ENCODE measurements around the gene PTPRN2. TPM values are rescaled to one million over a fixed set of nuclear protein-coding genes. Genes with fewer than 3 reads are reported as not detected.

PTPRN2 gene
- total and polyA plus RNA-seq, 2 donors from 2014 or later, result 4.8 to 6.2 TPM

DNA sequence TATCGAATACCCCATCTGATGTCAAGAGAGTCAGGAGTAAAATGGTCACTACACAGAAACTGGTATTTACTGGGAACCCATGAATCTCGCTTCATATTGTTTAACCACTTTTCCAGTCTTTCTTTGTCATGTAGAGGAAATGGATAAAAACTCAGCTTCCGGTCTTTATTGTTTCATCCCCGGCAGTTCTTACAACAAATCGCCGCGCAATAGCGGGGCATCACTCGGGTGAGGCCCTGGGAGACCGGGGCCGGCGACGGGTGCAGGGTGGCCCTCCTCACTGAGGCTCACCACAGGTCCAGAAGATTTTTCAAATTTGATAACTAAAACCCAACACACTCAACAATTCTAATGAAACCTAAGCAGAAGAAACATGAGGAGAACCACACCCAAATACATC lies 35.6 kb upstream of the PTPRN2 start:
- TF ChIP-seq, protein P1, sequence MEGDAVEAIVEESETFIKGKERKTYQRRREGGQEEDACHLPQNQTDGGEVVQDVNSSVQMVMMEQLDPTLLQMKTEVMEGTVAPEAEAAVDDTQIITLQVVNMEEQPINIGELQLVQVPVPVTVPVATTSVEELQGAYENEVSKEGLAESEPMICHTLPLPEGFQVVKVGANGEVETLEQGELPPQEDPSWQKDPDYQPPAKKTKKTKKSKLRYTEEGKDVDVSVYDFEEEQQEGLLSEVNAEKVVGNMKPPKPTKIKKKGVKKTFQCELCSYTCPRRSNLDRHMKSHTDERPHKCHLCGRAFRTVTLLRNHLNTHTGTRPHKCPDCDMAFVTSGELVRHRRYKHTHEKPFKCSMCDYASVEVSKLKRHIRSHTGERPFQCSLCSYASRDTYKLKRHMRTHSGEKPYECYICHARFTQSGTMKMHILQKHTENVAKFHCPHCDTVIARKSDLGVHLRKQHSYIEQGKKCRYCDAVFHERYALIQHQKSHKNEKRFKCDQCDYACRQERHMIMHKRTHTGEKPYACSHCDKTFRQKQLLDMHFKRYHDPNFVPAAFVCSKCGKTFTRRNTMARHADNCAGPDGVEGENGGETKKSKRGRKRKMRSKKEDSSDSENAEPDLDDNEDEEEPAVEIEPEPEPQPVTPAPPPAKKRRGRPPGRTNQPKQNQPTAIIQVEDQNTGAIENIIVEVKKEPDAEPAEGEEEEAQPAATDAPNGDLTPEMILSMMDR (IDR thresholded peaks at IDR 0.05; ENCODE audit: borderline replicate concordance, extremely low read depth, insufficient read depth), result no peak
- H3K27me3 ChIP-seq (ENCODE audit: control insufficient read depth, insufficient read depth, low read length), result no peaks in the 10 kb centered on the region
- intact Hi-C loops (cut with DNase I), result no loop called here
- no peaks in the 10 kb centered on the region for H3K36me3 ChIP-seq (ENCODE audit: control insufficient read depth in 2 of 3, insufficient read depth in 3 of 3, low read length in 3 of 3)
- H3K4me1 ChIP-seq (ENCODE audit: control insufficient read depth in 2 of 3, insufficient read depth in 2 of 3, low read depth in 1 of 3, low read length in 3 of 3), result no peaks in the 10 kb centered on the region
- H3K9me3 ChIP-seq (ENCODE audit: control insufficient read depth in 2 of 3, insufficient read depth in 1 of 3, low read length in 3 of 3), result no peaks in the 10 kb centered on the region
- DNase-seq (no peak), FAIRE-seq (no peak)
- no peak overlapping the region for H3K4me3 ChIP-seq (ENCODE audit: low read length in 3 of 3)
- H3K9ac ChIP-seq (ENCODE audit: low read length in 3 of 3), result no peak overlapping the region
- no peak overlapping the region for H3K27ac ChIP-seq (ENCODE audit: low read depth in 2 of 2, low read length in 2 of 2)

DNA sequence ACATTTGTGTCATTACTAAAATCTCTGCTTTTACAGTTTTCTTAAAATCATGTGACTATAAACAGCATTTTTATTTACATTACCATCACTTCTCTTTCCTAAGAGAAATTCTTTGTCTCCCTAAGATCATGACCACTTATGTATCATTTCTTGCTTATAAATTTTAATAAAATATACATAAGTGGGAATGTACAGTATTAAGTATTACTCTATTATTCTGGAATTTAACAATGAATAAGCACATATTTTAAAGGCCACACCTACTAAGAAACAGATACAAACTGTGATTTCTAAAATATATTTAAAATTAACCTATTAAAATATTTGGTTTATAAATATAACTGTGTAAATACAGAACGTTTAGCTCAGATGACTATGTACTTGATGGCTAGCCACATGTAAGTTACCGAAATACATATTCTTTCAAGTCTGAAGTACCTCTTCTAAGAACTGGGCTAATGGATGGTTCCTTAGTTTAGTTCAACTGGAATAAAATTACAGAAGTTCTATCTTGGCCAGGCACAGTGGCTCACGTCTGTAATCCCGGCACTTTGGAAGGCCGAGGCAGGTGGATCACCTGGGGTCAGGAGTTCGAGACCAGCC lies 33.3 kb upstream of the PTPRN2 start:
- intact Hi-C loops (cut with DNase I), result no loop called here
- Histone ChIP-seq H3K27ac (ENCODE audit: low read depth in 2 of 2, low read length in 2 of 2) (no peak overlapping the region), H3K9me3 (ENCODE audit: control insufficient read depth in 2 of 3, insufficient read depth in 1 of 3, low read length in 3 of 3) (no peaks in the 10 kb centered on the region), H3K9ac (ENCODE audit: low read length in 3 of 3) (no peak overlapping the region), H3K4me1 (ENCODE audit: control insufficient read depth in 2 of 3, insufficient read depth in 2 of 3, low read depth in 1 of 3, low read length in 3 of 3) (no peaks in the 10 kb centered on the region), H3K4me3 (ENCODE audit: low read length in 3 of 3) (no peak overlapping the region), H3K36me3 (ENCODE audit: control insufficient read depth in 2 of 3, insufficient read depth in 3 of 3, low read length in 3 of 3) (no peaks in the 10 kb centered on the region), H3K27me3 (ENCODE audit: control insufficient read depth, insufficient read depth, low read length) (no peaks in the 10 kb centered on the region)
- TF ChIP-seq, protein P1 (IDR thresholded peaks at IDR 0.05; ENCODE audit: borderline replicate concordance, extremely low read depth, insufficient read depth), result no peak
- peak; percentile 75 for FAIRE-seq
- DNase-seq, result no peak

DNA sequence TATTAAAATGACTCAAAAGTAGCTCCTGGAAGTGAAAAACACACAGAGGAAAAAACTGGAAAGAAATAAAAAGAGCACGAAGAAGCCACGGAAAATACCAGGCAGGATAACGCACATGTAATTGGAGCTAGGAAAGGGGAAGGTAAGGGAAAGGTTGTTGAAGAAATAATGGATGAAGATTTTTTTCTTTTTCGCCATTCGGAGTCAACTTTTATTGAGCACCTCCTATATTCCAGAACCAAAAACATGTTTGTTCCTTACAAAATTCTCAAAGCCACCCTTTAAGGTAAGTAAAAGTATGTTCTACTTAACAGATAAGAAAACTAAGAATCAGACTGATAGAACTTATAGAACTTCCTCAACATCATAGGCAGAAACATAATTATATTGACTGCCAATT lies 32.8 kb upstream of the PTPRN2 start:
- TF ChIP-seq, protein P1 (IDR thresholded peaks at IDR 0.05; ENCODE audit: borderline replicate concordance, extremely low read depth, insufficient read depth), result no peak
- Histone ChIP-seq H3K4me3 (ENCODE audit: low read length in 3 of 3) (no peak overlapping the region), H3K27me3 (ENCODE audit: control insufficient read depth, insufficient read depth, low read length) (no peaks in the 10 kb centered on the region), H3K27ac (ENCODE audit: low read depth in 2 of 2, low read length in 2 of 2) (no peak overlapping the region), H3K9ac (ENCODE audit: low read length in 3 of 3) (no peak overlapping the region), H3K36me3 (ENCODE audit: control insufficient read depth in 2 of 3, insufficient read depth in 3 of 3, low read length in 3 of 3) (no peaks in the 10 kb centered on the region), H3K4me1 (ENCODE audit: control insufficient read depth in 2 of 3, insufficient read depth in 2 of 3, low read depth in 1 of 3, low read length in 3 of 3) (no peaks in the 10 kb centered on the region), H3K9me3 (ENCODE audit: control insufficient read depth in 2 of 3, insufficient read depth in 1 of 3, low read length in 3 of 3) (no peaks in the 10 kb centered on the region)
- intact Hi-C loops (cut with DNase I), result no loop called here
- no peak for FAIRE-seq
- DNase-seq, result no peak

DNA sequence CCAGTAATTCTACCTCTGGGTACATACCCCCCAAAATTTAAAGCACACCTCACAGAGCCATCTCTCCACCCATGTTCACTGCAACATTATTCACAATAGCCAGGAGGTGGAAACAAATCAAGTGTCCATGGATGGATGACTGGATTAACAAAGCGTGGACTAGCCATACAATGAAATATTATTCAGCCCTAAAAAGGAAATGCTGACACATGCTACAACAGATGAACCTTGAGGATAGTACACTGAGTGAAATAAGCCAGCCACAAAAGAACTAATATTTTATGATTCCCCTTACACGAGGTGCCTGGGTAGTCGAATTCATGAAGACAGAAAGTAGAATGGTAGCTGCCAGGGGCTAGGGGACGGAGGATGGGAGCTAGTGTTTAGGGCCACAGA lies 31.1 kb upstream of the PTPRN2 start:
- H3K9ac ChIP-seq (ENCODE audit: low read length in 3 of 3), result no peak overlapping the region
- FAIRE-seq, result no peak

More for the DNA sequence above, 31.1 kb upstream of the PTPRN2 start:
- Histone ChIP-seq H3K4me3 (ENCODE audit: low read length in 3 of 3) (no peak overlapping the region), H3K36me3 (ENCODE audit: control insufficient read depth in 2 of 3, insufficient read depth in 3 of 3, low read length in 3 of 3) (no peaks in the 10 kb centered on the region), H3K27me3 (ENCODE audit: control insufficient read depth, insufficient read depth, low read length) (no peaks in the 10 kb centered on the region), H3K9me3 (ENCODE audit: control insufficient read depth in 2 of 3, insufficient read depth in 1 of 3, low read length in 3 of 3) (no peaks in the 10 kb centered on the region), H3K27ac (ENCODE audit: low read depth in 2 of 2, low read length in 2 of 2) (no peak overlapping the region), H3K4me1 (ENCODE audit: control insufficient read depth in 2 of 3, insufficient read depth in 2 of 3, low read depth in 1 of 3, low read length in 3 of 3) (no peaks in the 10 kb centered on the region)
- intact Hi-C loops (cut with DNase I), result no loop called here
- TF ChIP-seq, protein P1 (IDR thresholded peaks at IDR 0.05; ENCODE audit: borderline replicate concordance, extremely low read depth, insufficient read depth), result no peak
- DNase-seq, result no peak

Measured in kidney (tissue), 14 donors.